Measurements from ENCODE around the gene OLFML3.

DNA sequence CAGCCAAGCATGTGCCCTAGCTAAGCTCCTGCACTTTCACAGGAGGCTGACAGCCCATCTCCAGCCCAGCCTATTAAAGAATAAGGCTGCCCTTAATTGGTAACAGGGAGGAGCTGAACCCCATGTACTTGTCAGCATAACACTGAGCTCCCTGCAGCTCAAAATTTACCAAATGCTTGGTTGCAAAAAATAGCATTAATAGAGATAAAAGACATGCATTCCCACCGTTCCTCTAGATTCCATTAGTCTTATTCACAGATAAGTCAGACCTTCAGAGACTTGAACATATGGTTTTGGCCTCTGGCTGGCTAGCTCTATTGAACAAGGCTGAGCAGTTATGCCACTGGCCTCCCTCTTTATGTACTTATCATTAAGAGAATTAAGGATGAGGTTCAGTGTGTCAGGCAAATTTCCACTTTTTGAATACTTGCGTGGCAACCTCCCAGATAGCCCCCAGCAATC, 29.2 kb downstream of the OLFML3 start:
- TF ChIP-seq, protein P1, sequence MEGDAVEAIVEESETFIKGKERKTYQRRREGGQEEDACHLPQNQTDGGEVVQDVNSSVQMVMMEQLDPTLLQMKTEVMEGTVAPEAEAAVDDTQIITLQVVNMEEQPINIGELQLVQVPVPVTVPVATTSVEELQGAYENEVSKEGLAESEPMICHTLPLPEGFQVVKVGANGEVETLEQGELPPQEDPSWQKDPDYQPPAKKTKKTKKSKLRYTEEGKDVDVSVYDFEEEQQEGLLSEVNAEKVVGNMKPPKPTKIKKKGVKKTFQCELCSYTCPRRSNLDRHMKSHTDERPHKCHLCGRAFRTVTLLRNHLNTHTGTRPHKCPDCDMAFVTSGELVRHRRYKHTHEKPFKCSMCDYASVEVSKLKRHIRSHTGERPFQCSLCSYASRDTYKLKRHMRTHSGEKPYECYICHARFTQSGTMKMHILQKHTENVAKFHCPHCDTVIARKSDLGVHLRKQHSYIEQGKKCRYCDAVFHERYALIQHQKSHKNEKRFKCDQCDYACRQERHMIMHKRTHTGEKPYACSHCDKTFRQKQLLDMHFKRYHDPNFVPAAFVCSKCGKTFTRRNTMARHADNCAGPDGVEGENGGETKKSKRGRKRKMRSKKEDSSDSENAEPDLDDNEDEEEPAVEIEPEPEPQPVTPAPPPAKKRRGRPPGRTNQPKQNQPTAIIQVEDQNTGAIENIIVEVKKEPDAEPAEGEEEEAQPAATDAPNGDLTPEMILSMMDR (IDR thresholded peaks at IDR 0.05; ENCODE audit: insufficient read depth, low read length) = no peak
- TF ChIP-seq, protein P2, sequence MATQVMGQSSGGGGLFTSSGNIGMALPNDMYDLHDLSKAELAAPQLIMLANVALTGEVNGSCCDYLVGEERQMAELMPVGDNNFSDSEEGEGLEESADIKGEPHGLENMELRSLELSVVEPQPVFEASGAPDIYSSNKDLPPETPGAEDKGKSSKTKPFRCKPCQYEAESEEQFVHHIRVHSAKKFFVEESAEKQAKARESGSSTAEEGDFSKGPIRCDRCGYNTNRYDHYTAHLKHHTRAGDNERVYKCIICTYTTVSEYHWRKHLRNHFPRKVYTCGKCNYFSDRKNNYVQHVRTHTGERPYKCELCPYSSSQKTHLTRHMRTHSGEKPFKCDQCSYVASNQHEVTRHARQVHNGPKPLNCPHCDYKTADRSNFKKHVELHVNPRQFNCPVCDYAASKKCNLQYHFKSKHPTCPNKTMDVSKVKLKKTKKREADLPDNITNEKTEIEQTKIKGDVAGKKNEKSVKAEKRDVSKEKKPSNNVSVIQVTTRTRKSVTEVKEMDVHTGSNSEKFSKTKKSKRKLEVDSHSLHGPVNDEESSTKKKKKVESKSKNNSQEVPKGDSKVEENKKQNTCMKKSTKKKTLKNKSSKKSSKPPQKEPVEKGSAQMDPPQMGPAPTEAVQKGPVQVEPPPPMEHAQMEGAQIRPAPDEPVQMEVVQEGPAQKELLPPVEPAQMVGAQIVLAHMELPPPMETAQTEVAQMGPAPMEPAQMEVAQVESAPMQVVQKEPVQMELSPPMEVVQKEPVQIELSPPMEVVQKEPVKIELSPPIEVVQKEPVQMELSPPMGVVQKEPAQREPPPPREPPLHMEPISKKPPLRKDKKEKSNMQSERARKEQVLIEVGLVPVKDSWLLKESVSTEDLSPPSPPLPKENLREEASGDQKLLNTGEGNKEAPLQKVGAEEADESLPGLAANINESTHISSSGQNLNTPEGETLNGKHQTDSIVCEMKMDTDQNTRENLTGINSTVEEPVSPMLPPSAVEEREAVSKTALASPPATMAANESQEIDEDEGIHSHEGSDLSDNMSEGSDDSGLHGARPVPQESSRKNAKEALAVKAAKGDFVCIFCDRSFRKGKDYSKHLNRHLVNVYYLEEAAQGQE (IDR thresholded peaks at IDR 0.05; ENCODE audit: insufficient replicate concordance, low read depth) = no peak
- TF ChIP-seq POLR2AphosphoS5 (IDR thresholded peaks at IDR 0.05; ENCODE audit: low read depth) (no peak), GABPA (IDR thresholded peaks at IDR 0.05; ENCODE audit: low read depth) (no peak)

Data from HL-60 (cell line).